HepG2 (cell line): Measurements from ENCODE around the gene PAM16.

ENCODE experiments used
- BORCS8-MEF2B ChIP-seq: sonication (generic); formaldehyde crosslinking; IDR thresholded peaks from 2 replicates; pipeline ENCODE4 v1.8.0; 2022; ENCODE audit warnings: mild to moderate bottlenecking, missing genetic modification reagents
- FOXJ3 ChIP-seq: sonication (generic); formaldehyde crosslinking; IDR thresholded peaks from 2 replicates; pipeline ENCODE4 v1.4.0; 2020; ENCODE audit warnings: missing genetic modification reagents, mild to moderate bottlenecking, borderline replicate concordance
- FOXO1 ChIP-seq: sonication (generic); formaldehyde crosslinking; IDR thresholded peaks from 2 replicates; pipeline ENCODE4 v1.4.0; 2020; ENCODE audit warnings: missing genetic modification reagents
- MAFK ChIP-seq, 2 experiments: IDR thresholded peaks in 1 of 2; conservative IDR thresholded peaks in 1 of 2; 2 replicates each; pipeline ENCODE4 v1.6.1; 2011; ENCODE audit warnings: improper control_type of control experiment in 2 of 2, low read length in 2 of 2
- ZBTB7B ChIP-seq: sonication (generic); formaldehyde crosslinking; IDR thresholded peaks from 2 replicates; pipeline ENCODE4 v1.4.0; 2020; ENCODE audit warnings: missing genetic modification reagents
- ZNF318 ChIP-seq: sonication (generic); formaldehyde crosslinking; IDR thresholded peaks from 2 replicates; pipeline ENCODE4 v1.4.0; 2020; ENCODE audit warnings: mild to moderate bottlenecking, missing genetic modification reagents
- ZNF335 ChIP-seq: sonication (generic); formaldehyde crosslinking; IDR thresholded peaks from 2 replicates; pipeline ENCODE4 v1.4.0; 2020; ENCODE audit warnings: missing genetic modification reagents
- TF ChIP-seq, protein P1 (sequence below): sonication (generic); formaldehyde crosslinking; IDR thresholded peaks from 2 replicates; pipeline ENCODE4 v1.5.0; 2020; ENCODE audit warnings: mild to moderate bottlenecking, missing genetic modification reagents, moderate library complexity

DNA sequence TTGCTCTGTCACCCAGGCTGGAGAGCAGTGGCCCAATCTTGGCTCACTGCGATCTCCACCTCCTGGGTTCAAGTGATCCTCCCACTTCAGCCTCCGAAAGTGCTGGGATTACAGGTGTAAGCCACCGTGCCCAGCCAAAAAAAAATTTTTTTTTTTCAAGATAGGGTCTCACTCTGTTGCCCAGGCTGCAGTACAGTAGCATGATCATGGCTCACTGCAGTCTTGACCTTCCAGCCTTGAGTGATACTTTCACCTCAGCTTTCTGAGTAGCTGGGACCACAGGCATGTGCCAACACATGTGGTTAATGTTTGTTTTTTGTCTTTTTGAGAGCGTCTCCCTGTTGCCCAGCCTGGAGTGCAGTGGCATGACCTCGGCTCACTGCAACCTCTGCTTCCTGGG lies 1.7 kb upstream of the PAM16 start:
- TF ChIP-seq ZNF335 (CRISPR knock-in tag): no peak
- no peak for TF ChIP-seq FOXO1
- no peak for TF ChIP-seq BORCS8-MEF2B (CRISPR knock-in tag)
- TF ChIP-seq, protein P1, sequence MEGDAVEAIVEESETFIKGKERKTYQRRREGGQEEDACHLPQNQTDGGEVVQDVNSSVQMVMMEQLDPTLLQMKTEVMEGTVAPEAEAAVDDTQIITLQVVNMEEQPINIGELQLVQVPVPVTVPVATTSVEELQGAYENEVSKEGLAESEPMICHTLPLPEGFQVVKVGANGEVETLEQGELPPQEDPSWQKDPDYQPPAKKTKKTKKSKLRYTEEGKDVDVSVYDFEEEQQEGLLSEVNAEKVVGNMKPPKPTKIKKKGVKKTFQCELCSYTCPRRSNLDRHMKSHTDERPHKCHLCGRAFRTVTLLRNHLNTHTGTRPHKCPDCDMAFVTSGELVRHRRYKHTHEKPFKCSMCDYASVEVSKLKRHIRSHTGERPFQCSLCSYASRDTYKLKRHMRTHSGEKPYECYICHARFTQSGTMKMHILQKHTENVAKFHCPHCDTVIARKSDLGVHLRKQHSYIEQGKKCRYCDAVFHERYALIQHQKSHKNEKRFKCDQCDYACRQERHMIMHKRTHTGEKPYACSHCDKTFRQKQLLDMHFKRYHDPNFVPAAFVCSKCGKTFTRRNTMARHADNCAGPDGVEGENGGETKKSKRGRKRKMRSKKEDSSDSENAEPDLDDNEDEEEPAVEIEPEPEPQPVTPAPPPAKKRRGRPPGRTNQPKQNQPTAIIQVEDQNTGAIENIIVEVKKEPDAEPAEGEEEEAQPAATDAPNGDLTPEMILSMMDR (CRISPR knock-in tag): no peak
- no peak for TF ChIP-seq FOXJ3 (CRISPR knock-in tag)
- no peak for TF ChIP-seq ZNF318 (CRISPR knock-in tag)
- TF ChIP-seq ZBTB7B (CRISPR knock-in tag): no peak
- TF ChIP-seq MAFK (conservative IDR thresholded peaks at IDR 0.05 in 1 of 2, IDR thresholded peaks at IDR 0.05 in 1 of 2; ENCODE audit: low read length in 2 of 2): no peak
